SK-N-SH (cell line): ENCODE results near the gene DKC1. TPM values are rescaled to one million over a fixed set of nuclear protein-coding genes. Genes with fewer than 3 reads are reported as not detected.

Source experiments
- CTCF ChIA-PET: fragments of 300-600, 350-600 bp; formaldehyde crosslinking; extraction: SDS; loops from one replicate; lab custom pipeline; 2021; lab: Yijun Ruan, JAX
- POLR2A ChIA-PET: fragments of 350-600 bp; sonication (Branson Sonifier 250); formaldehyde crosslinking; extraction: SDS; loops from one replicate; lab custom pipeline; 2020; ENCODE audit warnings: antibody characterized with exemption, inconsistent platforms; lab: Yijun Ruan, JAX
- DNase-seq: peaks from one replicate; pipeline ENCODE4 v3.0.0; 2012
- H2AFZ ChIP-seq: fragments of 200-600 bp; sonication (generic); 2 replicates; pipeline ENCODE4 v1.8.1; 2016; ENCODE audit warnings: antibody characterized with exemption, mild to moderate bottlenecking, low read depth
- H3F3A ChIP-seq: fragments of 200-600 bp; sonication (generic); replicated peaks from 2 replicates; pipeline ENCODE3; 2016; ENCODE audit warnings: antibody characterized with exemption, mild to moderate bottlenecking; ENCODE audit not compliant: insufficient read depth
- H3K27ac ChIP-seq, 2 experiments: fragments of 200-500 bp in 1 of 2; fragments of 200-600 bp in 1 of 2; sonication (Bioruptor generic) in 1 of 2; sonication (generic), shearing (Covaris generic) in 1 of 2; 2 replicates each; pipeline versions ENCODE4 v1.5.1 to v1.6.1; 2014 to 2016; ENCODE audit warnings: low read depth in 2 of 2, inconsistent platforms in 1 of 2, low read length in 1 of 2, mild to moderate bottlenecking in 1 of 2, mixed read lengths in 1 of 2
- H3K27me3 ChIP-seq: fragments of 200-600 bp; sonication (generic), shearing (Covaris generic); 2 replicates; pipeline ENCODE4 v1.6.1; 2016; ENCODE audit warnings: mixed run types; ENCODE audit not compliant: insufficient read depth
- H3K36me3 ChIP-seq, 2 experiments: fragments of 200-500 bp in 1 of 2; fragments of 200-600 bp in 1 of 2; sonication (Bioruptor generic) in 1 of 2; sonication (generic) in 1 of 2; replicated peaks in 1 of 2; 2 replicates each; pipeline versions ENCODE3 to v1.5.1; 2014 to 2016; ENCODE audit warnings: low read length in 1 of 2, mild to moderate bottlenecking in 1 of 2; ENCODE audit not compliant: insufficient read depth in 2 of 2, control insufficient read depth in 1 of 2
- H3K4me1 ChIP-seq, 2 experiments: fragments of 200-500 bp in 1 of 2; fragments of 200-600 bp in 1 of 2; sonication (Bioruptor generic) in 1 of 2; sonication (generic), shearing (Covaris generic) in 1 of 2; 2 replicates each; pipeline versions ENCODE4 v1.5.1 to v1.6.1; 2014 to 2016; ENCODE audit warnings: low read depth in 1 of 2, low read length in 1 of 2, mixed run types in 1 of 2; ENCODE audit not compliant: insufficient read depth in 2 of 2, control insufficient read depth in 1 of 2
- H3K4me2 ChIP-seq: fragments of 200-600 bp; sonication (generic), shearing (Covaris generic); 2 replicates; pipeline ENCODE4 v1.6.1; 2017; ENCODE audit warnings: mixed run types
- H3K4me3 ChIP-seq, 2 experiments: fragments of 200-500 bp in 1 of 2; fragments of 200-600 bp in 1 of 2; sonication (Bioruptor generic) in 1 of 2; sonication (generic), shearing (Covaris generic) in 1 of 2; 2 replicates each; pipeline versions ENCODE4 v1.5.1 to v1.8.1; 2014 to 2016; ENCODE audit warnings: low read depth in 2 of 2, inconsistent platforms in 1 of 2, low read length in 1 of 2, mild to moderate bottlenecking in 1 of 2, mixed read lengths in 1 of 2, moderate library complexity in 1 of 2
- H3K79me2 ChIP-seq: fragments of 200-600 bp; sonication (generic); 2 replicates; pipeline ENCODE4 v1.8.1; 2017; ENCODE audit warnings: mild to moderate bottlenecking; ENCODE audit not compliant: insufficient read depth
- H3K9ac ChIP-seq: fragments of 200-600 bp; sonication (generic); 2 replicates; pipeline ENCODE4 v1.6.1; 2017; ENCODE audit warnings: mixed run types
- H3K9me2 ChIP-seq: fragments of 200-600 bp; sonication (generic); 2 replicates; pipeline ENCODE4 v1.6.1; 2017; ENCODE audit warnings: mixed run types
- H3K9me3 ChIP-seq: fragments of 200-600 bp; sonication (generic); 2 replicates; pipeline ENCODE4 v1.6.1; 2017; ENCODE audit warnings: mixed run types, mild to moderate bottlenecking, moderate library complexity
- H4K20me1 ChIP-seq: fragments of 200-600 bp; sonication (generic); 2 replicates; pipeline ENCODE4 v1.6.1; 2017; ENCODE audit warnings: mild to moderate bottlenecking, mixed run types; ENCODE audit not compliant: insufficient read depth
- CHD2 ChIP-seq: fragments of 150-350 bp; IDR thresholded peaks from 2 replicates; pipeline ENCODE4 v1.6.1; 2018; ENCODE audit warnings: low read length; ENCODE audit not compliant: partially characterized antibody
- EZH2phosphoT487 ChIP-seq: fragments of 200-600 bp; sonication (generic); IDR thresholded peaks from 2 replicates; pipeline ENCODE4 v1.6.1; 2017; ENCODE audit warnings: low read depth, mixed run types, mild to moderate bottlenecking, antibody characterized with exemption, moderate library complexity, borderline replicate concordance
- GABPA ChIP-seq: IDR thresholded peaks from 2 replicates; pipeline ENCODE4 v1.4.0; 2012; ENCODE audit warnings: low read depth, mild to moderate bottlenecking
- JUND ChIP-seq: IDR thresholded peaks from 2 replicates; pipeline ENCODE4 v1.4.0; 2012
- MEF2A ChIP-seq: IDR thresholded peaks from 2 replicates; pipeline ENCODE4 v1.4.0; 2012; ENCODE audit warnings: low read depth, borderline replicate concordance
- MXI1 ChIP-seq: IDR thresholded peaks from 2 replicates; pipeline ENCODE4 v1.6.1; 2012; ENCODE audit warnings: mild to moderate bottlenecking, low read depth, low read length, improper control_type of control experiment
- NFIC ChIP-seq: IDR thresholded peaks from 2 replicates; pipeline ENCODE4 v1.4.0; 2012; ENCODE audit warnings: borderline replicate concordance
- RAD21 ChIP-seq: IDR thresholded peaks from 2 replicates; pipeline ENCODE4 v1.6.1; 2012; ENCODE audit warnings: mild to moderate bottlenecking, low read length
- RCOR1 ChIP-seq: fragments of 150-350 bp; IDR thresholded peaks from 2 replicates; pipeline ENCODE4 v1.6.1; 2017; ENCODE audit warnings: antibody characterized with exemption, low read length
- SMC3 ChIP-seq: IDR thresholded peaks from 2 replicates; pipeline ENCODE4 v1.6.1; 2012; ENCODE audit warnings: low read depth, low read length, improper control_type of control experiment
- TAF1 ChIP-seq: IDR thresholded peaks from 2 replicates; pipeline ENCODE4 v1.6.1; 2012; ENCODE audit warnings: low read depth, mild to moderate bottlenecking, low read length, moderate library complexity, borderline replicate concordance
- TCF12 ChIP-seq: IDR thresholded peaks from 2 replicates; pipeline ENCODE4 v1.4.0; 2012
- TEAD4 ChIP-seq: IDR thresholded peaks from 2 replicates; pipeline ENCODE4 v1.4.0; 2012; ENCODE audit warnings: mild to moderate bottlenecking, borderline replicate concordance; ENCODE audit not compliant: insufficient read depth
- YY1 ChIP-seq: IDR thresholded peaks from 2 replicates; pipeline ENCODE4 v1.4.0; 2012; ENCODE audit warnings: low read depth, mild to moderate bottlenecking
- WGBS: methylation state at CpG from one replicate; pipeline ENCODE4 v1.1.6; 2017; ENCODE audit warnings: low lambda C conversion rate; 5-methylcytosine and 5-hydroxymethylcytosine counted together
- polyA plus RNA-seq, 3 experiments: library from polyadenylated mRNA; depleted of rRNA; stranded (reverse); fragments of >200 nt; gene quantifications; 2 replicates each; pipeline ENCODE4 v1.2.3, GENCODE V29; 2012
- TF ChIP-seq, protein P1 (sequence below): fragments of 200-600 bp; sonication (generic); IDR thresholded peaks from 2 replicates; pipeline ENCODE4 v1.6.1; 2017; ENCODE audit warnings: antibody characterized with exemption, mild to moderate bottlenecking, moderate library complexity
- TF ChIP-seq, protein P2 (sequence below): IDR thresholded peaks from 2 replicates; pipeline ENCODE4 v1.6.1; 2012; ENCODE audit warnings: mild to moderate bottlenecking, low read depth, low read length, moderate library complexity
- TF ChIP-seq, protein P3 (sequence below): IDR thresholded peaks from 2 replicates; pipeline ENCODE4; 2012
- TF ChIP-seq, protein P4 (sequence below): IDR thresholded peaks from 2 replicates; pipeline ENCODE4 v1.4.0; 2012; ENCODE audit warnings: low read depth
- TF ChIP-seq, protein P5 (sequence below): IDR thresholded peaks from 2 replicates; pipeline ENCODE4 v1.4.0; 2012; ENCODE audit warnings: low read depth, borderline replicate concordance

Gene DKC1
- polyA plus RNA-seq, 1 of the 3 experiments (the other 2 are of a cell fraction) = 53.0 TPM

DNA sequence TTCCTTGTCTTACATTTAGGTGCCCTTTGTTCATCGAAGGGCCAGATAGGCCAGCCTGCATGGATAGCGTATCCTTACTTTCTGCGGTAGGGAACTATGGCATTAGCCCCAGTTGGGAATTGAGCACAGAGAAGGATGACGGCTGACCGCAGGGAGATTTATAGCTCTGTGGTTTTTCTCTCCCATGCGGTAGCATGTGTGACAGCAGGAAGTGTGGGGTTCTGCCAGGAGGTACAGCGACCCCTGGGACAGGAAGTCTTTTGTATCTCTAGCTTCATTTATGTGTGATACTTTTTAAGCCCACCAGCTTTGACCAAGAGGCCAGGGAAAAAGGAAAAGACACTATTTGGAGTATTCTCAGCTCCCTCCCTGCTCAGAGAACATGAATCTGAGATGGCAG is 44.8 kb upstream of the DKC1 start:
- no peaks in the 10 kb centered on the region for H3K79me2 ChIP-seq
- H3K27ac ChIP-seq = no peak overlapping the region
- H3K4me1 ChIP-seq = no peaks in the 10 kb centered on the region
- H3F3A ChIP-seq = no peaks in the 10 kb centered on the region
- H3K27me3 ChIP-seq = no peaks in the 10 kb centered on the region
- no peak overlapping the region for H3K4me3 ChIP-seq
- ChIA-PET CTCF (interaction anchor here (1.4 to 2.8 kb wide), 3 partner anchors 22 to 45 kb away, joined by 3 to 14 read pairs (median 4); partner anchors contain the start of gene DKC1), POLR2A (no interaction called here)
- H3K36me3 ChIP-seq = peaks cover 0 to 4% of the 10 kb centered on the region in 2 experiments
- no peaks in the 10 kb centered on the region for H3K9me3 ChIP-seq
- H4K20me1 ChIP-seq = no peaks in the 10 kb centered on the region
- H2AFZ ChIP-seq = no peak overlapping the region
- peak; percentile 7 for DNase-seq
- no peak overlapping the region for H3K9ac ChIP-seq
- WGBS = 56% methylated on average over 7 of the region's 7 CpGs
- TF ChIP-seq, protein P1, sequence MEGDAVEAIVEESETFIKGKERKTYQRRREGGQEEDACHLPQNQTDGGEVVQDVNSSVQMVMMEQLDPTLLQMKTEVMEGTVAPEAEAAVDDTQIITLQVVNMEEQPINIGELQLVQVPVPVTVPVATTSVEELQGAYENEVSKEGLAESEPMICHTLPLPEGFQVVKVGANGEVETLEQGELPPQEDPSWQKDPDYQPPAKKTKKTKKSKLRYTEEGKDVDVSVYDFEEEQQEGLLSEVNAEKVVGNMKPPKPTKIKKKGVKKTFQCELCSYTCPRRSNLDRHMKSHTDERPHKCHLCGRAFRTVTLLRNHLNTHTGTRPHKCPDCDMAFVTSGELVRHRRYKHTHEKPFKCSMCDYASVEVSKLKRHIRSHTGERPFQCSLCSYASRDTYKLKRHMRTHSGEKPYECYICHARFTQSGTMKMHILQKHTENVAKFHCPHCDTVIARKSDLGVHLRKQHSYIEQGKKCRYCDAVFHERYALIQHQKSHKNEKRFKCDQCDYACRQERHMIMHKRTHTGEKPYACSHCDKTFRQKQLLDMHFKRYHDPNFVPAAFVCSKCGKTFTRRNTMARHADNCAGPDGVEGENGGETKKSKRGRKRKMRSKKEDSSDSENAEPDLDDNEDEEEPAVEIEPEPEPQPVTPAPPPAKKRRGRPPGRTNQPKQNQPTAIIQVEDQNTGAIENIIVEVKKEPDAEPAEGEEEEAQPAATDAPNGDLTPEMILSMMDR = 0 out of 2 replicates have a peak, but pooled peaks have one; percentile 8
- TF ChIP-seq, protein P2, sequence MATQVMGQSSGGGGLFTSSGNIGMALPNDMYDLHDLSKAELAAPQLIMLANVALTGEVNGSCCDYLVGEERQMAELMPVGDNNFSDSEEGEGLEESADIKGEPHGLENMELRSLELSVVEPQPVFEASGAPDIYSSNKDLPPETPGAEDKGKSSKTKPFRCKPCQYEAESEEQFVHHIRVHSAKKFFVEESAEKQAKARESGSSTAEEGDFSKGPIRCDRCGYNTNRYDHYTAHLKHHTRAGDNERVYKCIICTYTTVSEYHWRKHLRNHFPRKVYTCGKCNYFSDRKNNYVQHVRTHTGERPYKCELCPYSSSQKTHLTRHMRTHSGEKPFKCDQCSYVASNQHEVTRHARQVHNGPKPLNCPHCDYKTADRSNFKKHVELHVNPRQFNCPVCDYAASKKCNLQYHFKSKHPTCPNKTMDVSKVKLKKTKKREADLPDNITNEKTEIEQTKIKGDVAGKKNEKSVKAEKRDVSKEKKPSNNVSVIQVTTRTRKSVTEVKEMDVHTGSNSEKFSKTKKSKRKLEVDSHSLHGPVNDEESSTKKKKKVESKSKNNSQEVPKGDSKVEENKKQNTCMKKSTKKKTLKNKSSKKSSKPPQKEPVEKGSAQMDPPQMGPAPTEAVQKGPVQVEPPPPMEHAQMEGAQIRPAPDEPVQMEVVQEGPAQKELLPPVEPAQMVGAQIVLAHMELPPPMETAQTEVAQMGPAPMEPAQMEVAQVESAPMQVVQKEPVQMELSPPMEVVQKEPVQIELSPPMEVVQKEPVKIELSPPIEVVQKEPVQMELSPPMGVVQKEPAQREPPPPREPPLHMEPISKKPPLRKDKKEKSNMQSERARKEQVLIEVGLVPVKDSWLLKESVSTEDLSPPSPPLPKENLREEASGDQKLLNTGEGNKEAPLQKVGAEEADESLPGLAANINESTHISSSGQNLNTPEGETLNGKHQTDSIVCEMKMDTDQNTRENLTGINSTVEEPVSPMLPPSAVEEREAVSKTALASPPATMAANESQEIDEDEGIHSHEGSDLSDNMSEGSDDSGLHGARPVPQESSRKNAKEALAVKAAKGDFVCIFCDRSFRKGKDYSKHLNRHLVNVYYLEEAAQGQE = no peak
- TF ChIP-seq TCF12 = 0 out of 2 replicates have a peak, but pooled peaks have one; percentile 17
- TF ChIP-seq, protein P3, sequence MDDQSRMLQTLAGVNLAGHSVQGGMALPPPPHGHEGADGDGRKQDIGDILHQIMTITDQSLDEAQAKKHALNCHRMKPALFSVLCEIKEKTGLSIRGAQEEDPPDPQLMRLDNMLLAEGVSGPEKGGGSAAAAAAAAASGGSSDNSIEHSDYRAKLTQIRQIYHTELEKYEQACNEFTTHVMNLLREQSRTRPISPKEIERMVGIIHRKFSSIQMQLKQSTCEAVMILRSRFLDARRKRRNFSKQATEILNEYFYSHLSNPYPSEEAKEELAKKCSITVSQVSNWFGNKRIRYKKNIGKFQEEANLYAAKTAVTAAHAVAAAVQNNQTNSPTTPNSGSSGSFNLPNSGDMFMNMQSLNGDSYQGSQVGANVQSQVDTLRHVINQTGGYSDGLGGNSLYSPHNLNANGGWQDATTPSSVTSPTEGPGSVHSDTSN = peak; percentile 66
- TF ChIP-seq, protein P4, sequence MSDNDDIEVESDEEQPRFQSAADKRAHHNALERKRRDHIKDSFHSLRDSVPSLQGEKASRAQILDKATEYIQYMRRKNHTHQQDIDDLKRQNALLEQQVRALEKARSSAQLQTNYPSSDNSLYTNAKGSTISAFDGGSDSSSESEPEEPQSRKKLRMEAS = no peak
- TF ChIP-seq, protein P5, sequence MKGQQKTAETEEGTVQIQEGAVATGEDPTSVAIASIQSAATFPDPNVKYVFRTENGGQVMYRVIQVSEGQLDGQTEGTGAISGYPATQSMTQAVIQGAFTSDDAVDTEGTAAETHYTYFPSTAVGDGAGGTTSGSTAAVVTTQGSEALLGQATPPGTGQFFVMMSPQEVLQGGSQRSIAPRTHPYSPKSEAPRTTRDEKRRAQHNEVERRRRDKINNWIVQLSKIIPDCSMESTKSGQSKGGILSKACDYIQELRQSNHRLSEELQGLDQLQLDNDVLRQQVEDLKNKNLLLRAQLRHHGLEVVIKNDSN = no peak
- no peaks in the 10 kb centered on the region for H3K9me2 ChIP-seq
- H3K4me2 ChIP-seq = no peak overlapping the region

DNA sequence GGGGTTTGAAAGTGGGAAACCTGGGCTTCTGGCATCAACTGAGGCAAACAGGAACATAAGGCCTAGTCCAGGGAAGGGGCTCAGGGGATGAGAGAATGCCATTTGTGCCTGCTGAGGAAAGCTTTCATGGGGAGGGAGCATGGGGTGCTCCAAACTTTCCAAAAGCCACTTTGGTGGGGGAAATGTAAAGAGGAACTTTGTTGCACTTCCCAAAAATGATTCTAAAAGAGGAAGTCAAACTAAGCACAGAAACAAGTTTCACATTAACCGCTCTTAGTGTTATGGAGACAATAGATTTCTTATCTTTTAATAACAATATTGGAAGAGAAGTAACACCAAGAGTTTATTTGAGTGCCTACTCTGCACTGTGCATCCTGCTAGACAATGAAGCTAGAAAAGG is 44.0 kb upstream of the DKC1 start:
- POLR2A ChIA-PET = no interaction called here
- H3K36me3 ChIP-seq = peaks cover 0 to 4% of the 10 kb centered on the region in 2 experiments
- TF ChIP-seq TAF1 (no peak), YY1 (no peak), TEAD4 (no peak), TCF12 (no peak), NFIC (no peak), EZH2phosphoT487 (no peak), CHD2 (no peak), RCOR1 (no peak), MEF2A (no peak), SMC3 (no peak), JUND (no peak), RAD21 (no peak), GABPA (no peak), MXI1 (no peak)
- TF ChIP-seq, protein P5 = no peak
- TF ChIP-seq, all 33 proteins: peak for 0
- CTCF ChIA-PET = interaction anchor here (1.4 to 2.8 kb wide), 3 partner anchors 23 to 44 kb away, joined by 3 to 14 read pairs (median 4); partner anchors contain the start of gene DKC1
- Histone ChIP-seq H3K27ac (peak overlapping the region in 1 of 2 experiments; percentile 40; a peak in 2 of 4 replicates), H4K20me1 (no peaks in the 10 kb centered on the region), H3K9ac (no peak overlapping the region), H3K79me2 (no peaks in the 10 kb centered on the region), H3K4me2 (no peak overlapping the region), H2AFZ (no peak overlapping the region), H3F3A (no peaks in the 10 kb centered on the region), H3K27me3 (no peaks in the 10 kb centered on the region), H3K4me1 (no peaks in the 10 kb centered on the region), H3K9me3 (no peaks in the 10 kb centered on the region), H3K9me2 (no peaks in the 10 kb centered on the region), H3K4me3 (no peak overlapping the region)
- 48% methylated on average over 1 of the region's 1 CpG for WGBS
- no peak for DNase-seq
